GM21825 (cell line): ENCODE results near the gene SORBS1.
A peak's percentile ranks its signal among the peaks of the same experiment; 100 is the strongest.

Experiments
- ATAC-seq: cut with Tn5 transposase; IDR thresholded peaks from one replicate; pipeline ENCODE4 v1.9.1; 2021; ENCODE audit warnings: mild to moderate bottlenecking, moderate library complexity; ENCODE audit not compliant: unreplicated experiment

SORBS1 gene

DNA sequence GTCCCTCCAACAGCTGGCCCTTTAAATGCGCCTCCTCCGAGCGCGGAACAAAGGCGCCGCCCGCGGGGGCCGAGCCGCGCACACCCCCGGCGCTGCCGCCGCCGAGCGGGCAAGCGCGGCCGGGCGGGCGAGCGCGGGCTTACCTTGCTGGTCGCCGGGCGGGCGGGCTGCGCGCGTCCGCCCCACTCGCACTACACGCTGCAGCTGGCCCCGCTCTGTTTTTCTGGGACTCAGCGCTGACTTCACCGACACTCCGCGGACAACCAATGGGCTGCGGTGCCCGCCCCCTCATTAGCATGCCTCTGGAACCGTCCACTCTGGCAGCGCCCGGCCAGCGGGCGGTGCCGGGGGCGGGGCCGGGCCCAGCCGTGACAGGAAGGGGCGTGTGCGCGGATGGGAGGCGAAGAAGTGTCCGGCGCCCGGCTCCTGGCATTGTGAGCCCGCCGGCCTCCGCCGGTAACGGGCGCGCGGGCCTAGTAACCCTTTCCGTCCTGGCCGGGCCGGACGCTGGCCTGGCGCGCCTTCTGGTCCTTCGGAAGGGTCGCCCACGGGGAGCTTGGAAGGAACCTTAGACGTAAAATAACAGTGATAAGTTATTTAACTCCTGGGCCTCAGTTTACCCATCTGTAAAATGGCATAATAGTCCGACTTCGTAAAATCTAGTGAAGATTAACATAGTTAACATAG lies at the start of gene SORBS1:
Gene SORBS1, minus strand, starts transcription at position 195 of the 687 bp plus-strand sequence. CDS start 120,236 bp downstream, outside the sequence.
- peak; percentile 99 for ATAC-seq

DNA sequence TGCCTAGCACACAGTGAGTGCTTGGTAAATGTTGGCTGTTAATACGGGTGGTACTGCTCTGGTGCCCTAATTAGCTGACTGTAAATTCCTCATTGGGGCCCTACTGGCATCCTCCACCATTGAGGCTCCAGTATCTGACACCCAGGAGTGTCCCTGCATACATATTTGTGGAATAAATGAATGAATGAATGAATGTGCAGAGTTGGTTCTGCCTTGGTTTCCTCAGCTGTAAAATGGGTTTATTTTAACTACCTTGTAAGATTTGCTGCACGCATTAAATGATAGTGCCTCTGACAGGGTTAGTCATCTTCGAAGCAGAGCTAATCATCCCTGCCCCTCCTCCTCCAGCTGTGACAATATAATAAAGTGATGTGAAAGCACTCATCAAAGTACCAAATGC lies 49.6 kb upstream of the SORBS1 start:
- no peak for ATAC-seq

DNA sequence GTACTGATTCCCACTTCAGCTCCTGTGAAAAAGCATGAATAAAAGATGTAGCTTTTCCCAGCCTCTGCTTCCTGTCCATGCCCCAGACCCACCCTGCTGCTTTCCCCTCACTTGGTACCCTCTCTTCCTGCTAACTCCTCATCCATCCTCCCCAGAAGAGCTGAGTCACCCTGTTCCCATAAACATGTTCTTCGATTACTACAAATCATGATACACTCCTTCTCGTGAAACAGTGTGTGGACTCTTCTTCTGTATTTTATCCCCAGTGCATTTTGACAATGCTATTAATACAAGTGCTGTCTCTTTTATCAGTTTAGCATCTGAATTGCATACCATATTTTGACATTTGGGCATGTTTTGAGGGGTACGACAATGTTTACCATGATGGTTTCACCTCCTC lies 45.8 kb upstream of the SORBS1 start:
- ATAC-seq: no peak

DNA sequence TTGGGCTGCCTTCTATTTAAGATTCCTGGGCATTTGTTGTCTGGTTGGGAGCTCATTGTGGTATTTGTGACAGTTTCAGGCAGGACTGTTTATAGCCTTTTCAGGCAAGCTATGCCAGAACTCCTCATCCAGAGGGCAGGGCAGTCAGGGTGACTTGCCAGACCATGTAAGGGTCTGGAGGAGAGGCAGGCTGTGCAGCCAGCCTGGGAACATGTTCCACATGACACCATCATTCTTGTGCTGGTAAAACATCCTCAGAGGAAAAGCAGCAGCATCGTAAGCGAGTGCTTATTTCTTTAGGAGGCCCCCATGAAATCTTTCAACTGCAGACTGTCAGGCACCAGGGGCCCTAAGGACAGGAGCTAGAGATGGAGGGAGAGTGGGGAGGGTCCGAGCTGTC lies 44.0 kb upstream of the SORBS1 start:
- no peak for ATAC-seq

DNA sequence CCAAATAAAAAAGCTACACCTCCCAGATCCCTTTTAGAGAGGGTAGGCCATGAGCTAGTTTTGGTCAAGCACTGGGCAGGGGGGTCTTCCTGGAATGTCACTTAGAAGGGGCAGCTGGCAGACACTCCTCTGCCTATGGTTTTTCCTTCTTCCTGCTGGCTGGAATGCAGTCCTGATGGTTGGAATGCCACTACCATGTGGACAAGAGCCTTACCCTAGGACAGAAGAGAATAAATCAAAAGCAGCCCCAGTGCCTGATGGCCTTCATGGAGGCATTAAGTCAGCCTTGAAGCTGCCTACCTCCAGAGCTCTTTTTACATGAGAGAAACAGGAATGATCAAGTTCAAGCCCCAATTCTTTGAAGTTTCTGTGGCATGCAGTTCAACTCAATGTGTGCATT lies 43.5 kb upstream of the SORBS1 start:
- ATAC-seq: no peak

DNA sequence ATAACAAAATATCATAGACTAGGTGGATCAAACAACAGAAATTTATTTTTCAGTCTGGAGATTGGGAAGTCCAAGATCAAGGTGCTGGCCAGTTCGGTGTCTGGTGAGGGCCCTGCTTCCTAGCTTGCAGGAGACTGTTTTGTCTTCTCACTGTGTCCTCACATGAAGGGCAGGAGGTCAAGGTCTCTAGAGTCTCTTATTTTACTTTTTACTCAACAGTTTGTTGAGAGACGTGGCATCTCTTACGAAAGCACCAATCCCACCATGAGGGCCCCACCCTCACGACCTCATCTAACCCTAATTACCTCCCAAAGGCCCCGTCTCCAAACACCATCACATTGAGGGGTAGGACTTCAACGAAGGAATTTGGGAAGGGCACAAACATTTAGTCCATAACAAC lies 41.2 kb upstream of the SORBS1 start:
- no peak for ATAC-seq

DNA sequence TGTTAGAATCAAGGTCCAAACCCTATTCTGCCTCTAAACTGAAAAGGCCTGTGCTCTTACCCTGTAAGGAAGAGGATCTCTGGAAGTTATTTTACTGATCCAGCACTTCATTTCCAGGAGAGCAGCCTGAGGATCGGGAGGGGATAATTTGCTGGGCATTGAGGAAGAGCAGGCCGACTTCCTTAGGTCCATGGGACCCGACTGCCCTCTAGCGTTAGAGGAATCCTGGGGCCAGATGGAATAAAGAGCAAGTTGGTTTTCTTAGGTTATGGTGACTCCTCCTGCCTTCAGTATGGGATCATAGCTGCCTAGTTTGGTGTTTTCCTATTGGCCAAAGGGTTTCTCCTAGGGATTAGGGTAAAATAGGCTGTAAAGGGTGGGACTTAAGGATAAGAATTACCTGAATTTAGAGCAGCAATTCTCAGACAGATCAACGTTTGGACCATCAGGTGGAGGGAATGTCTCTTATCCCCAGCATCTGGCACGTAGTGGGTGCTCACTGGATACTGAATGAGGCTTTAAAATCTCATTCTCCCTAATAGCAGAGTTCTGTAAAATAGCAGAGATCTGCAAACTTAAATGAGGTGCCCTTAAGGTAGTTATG lies 40.0 kb upstream of the SORBS1 start:
- no peak for ATAC-seq

DNA sequence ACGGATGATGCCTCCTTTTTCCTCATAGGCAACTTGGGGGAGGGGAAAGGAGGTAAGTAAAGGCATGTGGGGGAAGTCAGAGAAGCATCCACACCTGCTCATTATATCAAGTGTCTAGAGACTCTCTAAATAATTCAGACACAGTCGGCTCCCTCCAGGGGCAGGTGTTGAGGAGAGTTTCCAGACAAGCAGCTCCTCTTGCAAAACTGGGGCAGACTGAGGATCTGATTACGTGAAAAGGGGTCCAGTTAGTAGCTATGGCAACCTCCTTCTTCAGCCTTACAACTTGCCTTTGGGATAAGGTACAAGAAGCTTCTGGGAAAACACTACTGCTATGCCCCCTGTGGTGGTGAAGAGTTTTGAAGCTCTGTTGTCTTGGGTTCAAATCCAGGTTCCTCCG lies 39.0 kb upstream of the SORBS1 start:
- no peak for ATAC-seq

DNA sequence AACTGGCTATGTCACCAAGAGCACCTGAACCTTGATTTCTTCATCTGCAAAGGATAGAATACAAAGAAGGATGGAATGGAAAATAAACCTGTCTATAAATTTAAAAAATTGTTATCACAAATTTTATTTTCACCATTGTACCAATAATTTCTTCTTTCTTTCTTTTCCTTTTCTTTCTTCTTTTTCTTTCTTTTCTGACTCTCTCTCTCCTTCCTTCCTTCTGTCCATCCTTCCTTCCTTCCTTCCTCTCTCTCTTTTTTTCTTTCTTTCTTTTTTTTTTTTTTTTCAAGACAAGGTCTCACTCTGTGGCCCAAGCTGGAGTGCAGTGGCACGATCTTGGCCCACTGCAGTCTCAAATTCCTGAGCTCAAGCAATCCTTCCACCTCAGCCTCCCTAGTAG lies 36.6 kb upstream of the SORBS1 start:
- ATAC-seq: no peak

DNA sequence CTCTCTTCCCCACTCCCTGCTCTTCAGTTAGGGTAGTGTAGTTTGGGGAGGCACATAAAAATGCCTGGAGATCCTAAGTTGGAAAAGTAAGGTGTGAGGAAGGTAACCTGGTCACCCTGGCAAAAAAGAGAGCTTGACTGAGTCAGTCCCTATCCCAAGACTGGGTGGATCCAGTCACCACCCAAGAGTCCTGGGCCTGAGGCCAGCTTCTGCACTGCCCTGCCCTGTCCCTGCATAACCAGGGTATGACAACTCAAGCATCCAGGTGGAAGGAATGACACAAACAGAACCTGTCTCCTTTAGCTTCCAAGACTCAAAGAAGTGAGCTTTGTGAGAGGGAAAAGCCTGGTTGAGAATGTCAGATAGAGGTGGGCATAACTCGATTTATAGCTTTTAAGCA lies 26.9 kb upstream of the SORBS1 start:
- ATAC-seq: no peak

DNA sequence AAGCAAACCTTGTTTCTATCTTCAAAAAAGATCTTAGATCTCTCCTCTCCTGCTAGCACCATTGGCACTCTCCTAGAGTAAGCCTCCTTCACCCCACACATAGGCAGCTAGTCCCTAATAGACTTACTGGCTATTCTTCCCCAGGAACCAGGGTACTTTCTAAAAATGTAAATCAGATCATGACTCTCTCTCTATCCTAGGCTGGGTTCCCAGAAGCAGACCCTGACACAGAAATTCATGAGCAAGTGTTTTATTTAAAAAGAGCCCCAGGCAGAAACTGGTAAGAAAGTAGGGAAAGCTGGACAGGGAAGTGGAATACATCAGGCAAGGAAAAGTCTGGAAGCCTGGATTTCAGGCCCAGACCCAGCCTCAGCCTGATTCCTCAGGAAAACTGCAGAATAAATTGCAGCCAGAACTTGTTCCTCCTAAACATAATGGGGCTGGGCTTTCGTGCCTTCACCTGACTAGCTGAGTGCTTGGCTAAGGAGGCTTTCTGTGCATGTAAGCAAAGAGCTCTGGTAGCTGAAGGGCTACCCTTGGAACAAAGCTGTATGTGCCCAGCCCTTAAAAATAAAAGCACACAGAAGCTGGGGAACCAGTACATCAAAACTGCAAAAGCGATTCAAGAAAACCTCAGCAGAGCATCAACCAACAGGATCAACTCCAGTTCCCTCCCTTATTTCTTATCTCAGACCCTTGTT lies 18.8 kb upstream of the SORBS1 start:
- ATAC-seq: no peak

DNA sequence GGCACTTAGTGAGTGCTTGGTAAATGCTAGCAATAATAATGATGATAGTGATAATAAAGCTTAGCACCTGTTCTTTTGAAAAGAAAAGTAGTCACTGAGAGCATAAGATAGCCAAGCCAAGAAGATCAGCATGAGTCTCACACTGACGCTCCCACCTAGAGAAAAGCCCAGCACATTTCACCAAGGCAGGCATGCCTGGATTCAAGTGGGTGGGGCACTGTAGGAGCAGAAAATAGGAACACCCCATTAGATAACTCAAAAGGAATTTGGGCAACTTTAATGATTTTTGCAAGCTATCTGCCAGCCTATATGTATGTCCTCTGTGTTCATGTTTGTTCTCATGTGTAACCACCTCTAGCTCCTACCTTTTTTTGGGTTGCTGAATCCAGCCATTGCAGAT lies 18.1 kb upstream of the SORBS1 start:
- ATAC-seq: no peak

DNA sequence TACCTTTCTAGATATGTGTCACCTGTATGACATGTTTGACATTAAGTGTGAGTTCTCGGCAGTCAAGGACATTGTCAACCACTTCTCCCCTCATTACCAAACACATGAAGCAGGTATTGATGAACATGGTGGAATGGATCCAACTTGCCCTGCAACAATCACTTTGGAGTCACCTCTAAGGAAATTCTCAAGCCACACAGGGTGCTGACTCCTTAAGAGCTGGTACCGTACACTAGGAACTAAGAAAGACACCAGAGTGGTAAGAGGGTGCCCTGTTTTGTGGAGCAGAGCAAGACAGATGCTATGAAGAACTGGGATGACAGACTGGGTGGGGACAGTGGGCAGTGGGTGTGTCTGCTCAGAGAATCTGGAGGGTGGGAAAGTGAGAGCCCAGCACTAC lies 17.4 kb upstream of the SORBS1 start:
- no peak for ATAC-seq

DNA sequence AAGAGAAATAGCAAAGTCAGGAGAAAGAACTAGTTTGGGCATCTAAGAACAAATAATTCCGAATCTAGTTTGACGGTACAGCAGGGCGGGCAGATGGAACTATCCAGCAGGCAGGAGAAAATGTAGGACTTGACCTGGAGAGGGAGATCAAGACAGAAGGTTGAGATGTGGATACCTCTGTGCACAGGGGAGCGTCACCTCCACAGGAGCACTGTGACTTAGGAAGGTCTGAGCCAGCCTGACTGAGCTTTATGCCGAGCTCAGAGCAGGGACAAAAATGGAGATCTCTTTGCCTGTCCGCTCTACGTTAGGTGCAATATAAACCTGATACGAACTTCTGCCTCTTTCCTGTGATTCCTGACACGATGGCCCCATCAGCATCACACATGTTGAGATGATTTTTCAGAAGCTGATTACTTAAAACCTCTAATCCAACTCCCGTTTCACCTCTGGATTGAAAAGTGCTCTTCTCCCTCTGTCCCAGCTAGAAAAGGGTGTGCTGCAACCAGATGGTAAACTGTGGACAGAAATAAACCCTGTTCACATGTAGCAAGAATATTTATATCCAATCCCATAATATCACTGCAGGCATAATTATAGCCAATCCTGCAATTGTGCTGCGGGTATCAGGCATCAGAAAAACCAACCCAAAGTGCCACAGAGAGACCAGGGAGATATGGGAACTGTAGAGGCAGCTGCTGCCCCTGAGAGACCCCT lies 13.6 kb upstream of the SORBS1 start:
- no peak for ATAC-seq

DNA sequence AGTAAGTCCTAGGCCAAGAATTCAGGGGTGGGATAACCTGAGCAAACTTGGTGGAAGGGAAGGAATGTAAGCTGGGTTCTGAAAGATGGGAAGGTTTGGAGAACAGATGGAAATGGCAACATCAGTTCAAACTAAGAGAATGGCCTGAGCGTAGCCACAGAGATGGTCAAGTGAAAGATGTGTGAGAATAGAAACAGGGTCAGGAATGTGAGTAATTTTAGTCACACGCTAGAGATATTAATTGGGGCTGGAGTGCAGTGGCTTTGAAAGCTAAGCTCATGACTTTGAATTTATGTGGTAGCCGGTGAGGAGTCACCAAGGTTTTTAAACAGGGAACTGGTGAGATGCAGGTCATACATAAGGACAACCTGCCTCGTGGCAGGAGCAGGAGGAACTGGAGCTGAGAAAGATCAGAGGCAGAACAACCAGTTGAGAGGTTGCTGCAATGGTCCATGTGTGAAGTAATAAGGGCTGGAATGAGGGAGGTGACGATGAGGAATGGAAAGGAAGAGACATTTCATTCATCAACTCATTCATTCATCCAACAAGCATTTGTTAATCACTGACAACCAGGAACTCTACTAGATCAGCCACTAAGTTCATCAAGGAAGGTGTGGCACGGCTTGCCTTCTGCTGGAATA lies 12.9 kb upstream of the SORBS1 start:
- no peak for ATAC-seq

DNA sequence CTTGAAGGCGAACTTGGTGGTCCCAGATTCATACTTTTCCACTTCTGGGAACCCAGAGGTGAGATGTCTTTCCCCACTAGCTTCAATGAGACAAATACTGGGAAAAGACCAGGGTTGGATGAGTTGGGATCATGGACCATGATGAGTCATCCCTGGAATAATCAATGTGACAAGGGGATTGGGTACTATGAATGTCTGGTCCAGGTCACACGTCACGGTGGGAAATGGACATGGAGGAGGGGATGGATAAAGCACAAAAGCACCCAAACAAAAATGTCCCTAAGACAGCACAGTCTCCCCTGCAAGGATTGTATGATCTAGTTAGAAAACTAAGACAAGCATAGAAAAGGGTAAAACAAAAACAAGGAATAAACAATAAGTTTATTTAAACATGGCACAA lies 12.4 kb upstream of the SORBS1 start:
- no peak for ATAC-seq

DNA sequence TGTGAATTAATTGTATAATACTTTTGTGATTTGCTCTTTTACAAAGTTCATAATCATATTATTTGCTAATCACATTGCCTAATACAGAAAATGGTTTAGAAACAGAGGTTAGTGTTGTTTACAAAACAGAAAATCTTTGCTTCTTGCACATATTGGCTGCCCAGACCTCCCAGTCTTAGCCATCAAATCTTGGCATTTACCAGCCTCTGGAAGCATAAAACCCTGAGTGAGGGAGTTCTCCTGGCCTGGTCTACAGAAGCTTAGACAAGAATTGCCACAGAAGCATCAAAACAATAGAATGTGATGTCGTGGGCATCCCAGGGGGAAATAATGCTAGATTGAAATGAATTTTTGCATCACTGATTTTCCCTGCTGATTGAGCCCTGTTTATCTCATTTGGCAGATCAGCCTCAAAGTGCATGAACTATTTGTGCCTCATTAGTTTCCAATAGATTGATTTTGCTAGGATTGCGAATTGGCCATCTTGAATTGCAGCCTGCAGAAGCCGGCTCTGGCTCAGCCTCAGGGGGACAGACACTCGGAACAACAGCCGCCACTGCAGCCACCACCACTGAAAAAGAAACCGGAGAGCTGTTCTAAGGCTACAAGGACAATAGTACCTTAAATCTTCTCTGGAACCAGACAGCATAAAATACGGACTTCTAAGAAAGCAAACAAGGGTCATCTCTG lies 11.1 kb upstream of the SORBS1 start:
- no peak for ATAC-seq

DNA sequence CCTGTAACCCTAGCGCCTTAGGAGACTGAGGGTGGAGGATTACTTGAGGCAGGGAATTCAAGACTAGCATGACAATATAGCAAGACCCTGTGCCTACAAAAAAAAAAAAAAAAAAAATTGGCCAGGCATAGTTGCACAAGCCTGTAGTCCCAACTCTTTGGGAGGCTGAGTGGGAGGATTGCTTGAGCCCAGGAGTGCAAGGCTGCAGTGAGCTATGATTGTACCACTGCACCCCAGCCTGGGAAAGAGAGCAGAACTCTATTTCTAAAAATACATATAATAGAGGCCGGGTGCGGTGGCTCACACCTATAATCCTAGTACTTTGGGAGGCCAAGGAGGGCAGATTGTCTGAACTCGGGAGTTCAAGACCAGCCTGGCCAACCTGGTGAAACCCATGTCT lies 10.2 kb upstream of the SORBS1 start:
- no peak for ATAC-seq

DNA sequence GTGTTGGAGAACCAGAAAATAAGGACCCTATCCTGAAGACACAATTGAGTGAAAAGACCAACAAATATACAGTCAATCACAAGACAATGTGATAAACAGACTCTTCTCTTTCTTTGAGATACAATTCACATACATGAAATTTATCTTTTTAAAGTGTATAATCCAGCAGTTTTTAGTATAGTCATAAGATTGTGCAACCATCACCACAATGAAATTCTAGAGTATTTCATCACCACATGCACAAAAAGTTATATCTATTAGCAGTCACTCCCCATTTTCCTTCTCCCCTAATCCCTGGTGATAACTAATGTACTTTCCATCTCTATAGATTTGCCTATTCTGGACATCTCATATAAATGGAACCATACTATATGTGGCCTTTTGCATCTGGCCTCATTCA lies 8.2 kb upstream of the SORBS1 start:
- ATAC-seq: no peak

DNA sequence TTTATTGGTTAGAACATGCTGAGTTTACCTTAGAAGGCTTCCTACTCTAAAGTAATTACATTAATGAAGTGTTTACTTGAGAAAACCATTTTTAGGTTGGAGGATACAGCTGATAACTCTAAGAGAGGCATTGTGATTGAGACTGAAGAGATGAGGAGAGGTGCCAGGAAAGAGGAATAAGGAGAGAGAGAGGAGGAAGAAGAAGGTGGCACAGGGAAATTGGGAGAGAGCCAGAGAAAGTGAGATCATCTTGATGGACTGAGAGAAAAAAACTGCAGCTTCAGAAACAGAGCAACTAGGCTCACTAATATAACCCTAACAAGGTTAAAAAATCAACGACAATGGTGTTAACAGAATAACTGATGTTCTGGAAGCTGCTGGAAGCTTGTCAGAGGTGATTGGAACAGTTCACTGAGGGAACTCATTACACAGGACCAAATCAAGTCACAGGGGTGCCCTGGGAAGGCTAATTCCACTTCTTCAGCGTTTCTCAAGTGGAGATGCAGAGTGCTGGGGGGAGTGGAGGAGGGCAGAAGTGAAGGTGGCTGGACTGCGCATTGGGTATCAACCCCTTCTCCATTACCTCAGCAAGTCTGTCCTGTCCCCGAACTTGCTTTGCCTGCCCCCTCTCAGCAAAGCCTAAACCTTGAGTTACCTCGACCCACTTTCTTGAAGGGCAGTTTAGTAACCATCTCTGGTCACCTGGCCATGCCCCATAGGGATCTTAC lies 6.9 kb upstream of the SORBS1 start:
- ATAC-seq: no peak
